Esophagus muscularis mucosa (tissue), 3 donors: ENCODE measurements around the gene SOX21.

ENCODE experiments used
- CTCF ChIP-seq, 3 experiments: fragments of 200-600 bp in 2 of 3; fragments of 450-650 bp in 1 of 3; sonication (generic) in 2 of 3; IDR thresholded peaks; one replicate each; pipeline ENCODE4 v1.5.1; 2017 to 2019; ENCODE audit warnings: antibody characterized with exemption in 3 of 3, mild to moderate bottlenecking in 2 of 3, moderate library complexity in 1 of 3
- POLR2A ChIP-seq: fragments of 450-650 bp; IDR thresholded peaks from one replicate; pipeline ENCODE4 v1.6.1; 2017; ENCODE audit warnings: antibody characterized with exemption, moderate library complexity, mild to moderate bottlenecking, low read depth

- no peak for TF ChIP-seq CTCF (IDR thresholded peaks at IDR 0.05)
- TF ChIP-seq POLR2A = no peak
Measured at GRCh38 chr13:94683409-94683808, 28.9 kb downstream of the SOX21 start.
